GM18951 (cell line): ENCODE measurements around the gene AFF3.
"Not testable (repeated sequence)": the region's sequence is repeated elsewhere in the genome, so short reads cannot be mapped to it uniquely, and the experiment has no call there.

Experiments used
- POLR2A ChIP-seq: IDR thresholded peaks from 4 replicates; pipeline ENCODE4 v1.6.1; 2011; ENCODE audit warnings: mild to moderate bottlenecking; ENCODE audit not compliant: insufficient read length, insufficient read depth; ENCODE audit errors: extremely low read depth
- in situ Hi-C: fragments of 300-500 bp; cut with MboI; formaldehyde crosslinking; loops from one replicate; pipeline ENCODE4 v1.12.0; 2022; ENCODE audit warnings: low sequenced_read_pairs, mixed read lengths, inconsistent platforms; ENCODE audit not compliant: unreplicated experiment

AFF3 gene

GRCh38 chr2:99948010-99948409, 194.4 kb downstream of the AFF3 start:
- no peak for TF ChIP-seq POLR2A
- in situ Hi-C loops = no loop called here

DNA sequence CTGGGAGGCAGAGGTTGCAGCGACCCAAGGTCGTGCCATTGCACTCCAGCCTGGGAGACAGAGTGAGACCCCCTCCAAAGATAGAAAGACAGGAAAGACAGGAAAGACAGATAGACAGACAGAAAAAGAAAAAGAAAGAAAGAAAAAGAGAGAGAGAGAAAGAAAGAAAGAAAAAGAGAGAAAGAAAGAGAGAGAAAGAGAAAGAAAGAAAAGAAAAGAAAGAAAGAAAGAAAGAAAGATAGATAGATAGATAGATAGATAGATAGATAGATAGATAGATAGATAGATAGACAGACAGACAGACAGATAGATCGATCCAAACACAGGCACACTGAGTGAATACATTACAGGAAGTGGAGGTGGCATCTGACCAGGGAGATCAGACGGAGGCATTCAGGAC, 195.0 kb downstream of the AFF3 start:
- in situ Hi-C loops = not testable (repeated sequence)

DNA sequence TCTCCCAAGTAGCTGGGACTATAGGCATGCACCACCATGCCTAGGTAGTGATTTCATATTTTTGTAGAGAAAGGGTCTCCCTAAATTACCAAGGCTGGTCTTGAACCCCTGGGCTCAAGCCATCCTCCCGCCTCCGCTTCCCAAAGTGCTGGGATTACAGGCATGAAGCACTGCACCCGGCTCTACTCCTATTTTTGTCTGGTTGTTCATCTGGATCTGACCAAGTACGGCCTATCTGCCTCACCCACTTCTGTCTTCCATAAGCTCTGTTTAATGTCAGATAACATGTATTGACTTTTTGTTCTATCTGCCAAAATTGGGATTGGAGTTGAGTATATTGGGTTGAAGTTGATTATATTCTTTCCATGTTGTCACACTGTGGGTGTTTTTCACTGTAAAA, 198.4 kb downstream of the AFF3 start:
- TF ChIP-seq POLR2A = no peak
- in situ Hi-C loops = no loop called here

- TF ChIP-seq POLR2A = no peak
- in situ Hi-C loops = no loop called here
These were observed 199.6 kb downstream of the AFF3 start for GRCh38 chr2:99942561-99943347.

GRCh38 chr2:99940963-99941362, 201.4 kb downstream of the AFF3 start:
- no peak for TF ChIP-seq POLR2A
- in situ Hi-C loops = no loop called here

- TF ChIP-seq POLR2A = no peak
- in situ Hi-C loops = no loop called here
These were observed 203.3 kb downstream of the AFF3 start for GRCh38 chr2:99939135-99939534.

GRCh38 chr2:99938250-99938649, 204.1 kb downstream of the AFF3 start:
- in situ Hi-C loops = no loop called here
- no peak for TF ChIP-seq POLR2A

DNA sequence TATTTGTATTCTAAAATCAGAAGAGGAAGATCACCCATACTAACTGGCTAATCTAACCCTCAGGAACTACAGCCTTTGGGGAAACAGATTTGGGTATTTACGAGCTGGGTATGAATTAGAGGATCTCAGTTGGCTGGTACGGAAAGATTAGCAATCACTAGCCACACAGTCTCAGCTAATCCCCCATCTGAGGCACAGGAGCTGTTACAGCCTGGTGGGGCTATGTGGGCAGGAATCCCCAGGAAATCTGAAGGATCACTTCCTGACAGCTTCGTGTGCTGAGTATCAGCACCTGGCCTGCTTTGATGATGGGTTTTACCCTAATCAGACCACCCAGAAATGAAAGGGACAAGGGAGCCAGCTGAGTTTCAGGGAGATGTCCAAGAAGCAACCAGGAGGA, 206.3 kb downstream of the AFF3 start:
- TF ChIP-seq POLR2A = no peak
- in situ Hi-C loops = no loop called here

DNA sequence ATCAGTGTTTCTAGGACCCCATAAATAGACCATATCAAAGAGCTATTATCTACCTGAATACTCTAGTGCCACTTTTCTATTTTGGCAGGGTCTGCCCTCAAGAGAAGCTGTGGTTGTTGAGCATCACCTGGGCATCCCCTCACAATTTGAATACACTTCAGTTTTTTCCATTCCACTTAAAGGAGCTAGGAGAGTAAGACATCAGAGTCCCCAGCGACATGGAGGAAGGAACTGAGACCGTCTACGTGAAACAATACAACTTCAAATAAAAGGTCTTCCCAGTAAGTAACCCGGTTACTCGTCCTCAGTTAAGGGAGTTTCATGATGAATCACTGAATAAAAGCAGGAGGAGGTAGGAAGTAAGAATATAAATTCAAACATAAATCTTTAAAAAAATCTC, 206.7 kb downstream of the AFF3 start:
- TF ChIP-seq POLR2A = no peak
- in situ Hi-C loops = no loop called here

GRCh38 chr2:99933894-99934650, 208.3 kb downstream of the AFF3 start:
- in situ Hi-C loops = no loop called here
- no peak for TF ChIP-seq POLR2A

DNA sequence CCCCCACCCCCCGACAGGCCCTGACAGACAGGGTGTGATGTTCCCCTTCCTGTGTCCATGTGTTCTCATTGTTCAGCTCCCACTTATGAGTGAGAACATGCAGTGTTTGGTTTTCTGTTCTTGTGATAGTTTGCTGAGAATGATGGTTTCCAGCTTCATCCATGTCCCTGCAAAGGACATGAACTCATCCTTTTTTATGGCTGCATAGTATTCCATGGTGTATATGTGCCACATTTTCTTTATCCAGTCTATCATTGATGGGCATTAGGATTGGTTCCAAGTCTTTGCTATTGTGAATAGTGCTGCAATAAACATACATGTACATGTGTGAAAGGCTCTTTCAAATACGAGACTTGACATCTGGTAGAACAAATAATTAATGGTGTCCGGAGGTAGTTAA, 208.9 kb downstream of the AFF3 start:
- in situ Hi-C loops = not testable (repeated sequence)

GRCh38 chr2:99928470-99929053, 213.8 kb downstream of the AFF3 start:
- in situ Hi-C loops = no loop called here
- no peak for TF ChIP-seq POLR2A

DNA sequence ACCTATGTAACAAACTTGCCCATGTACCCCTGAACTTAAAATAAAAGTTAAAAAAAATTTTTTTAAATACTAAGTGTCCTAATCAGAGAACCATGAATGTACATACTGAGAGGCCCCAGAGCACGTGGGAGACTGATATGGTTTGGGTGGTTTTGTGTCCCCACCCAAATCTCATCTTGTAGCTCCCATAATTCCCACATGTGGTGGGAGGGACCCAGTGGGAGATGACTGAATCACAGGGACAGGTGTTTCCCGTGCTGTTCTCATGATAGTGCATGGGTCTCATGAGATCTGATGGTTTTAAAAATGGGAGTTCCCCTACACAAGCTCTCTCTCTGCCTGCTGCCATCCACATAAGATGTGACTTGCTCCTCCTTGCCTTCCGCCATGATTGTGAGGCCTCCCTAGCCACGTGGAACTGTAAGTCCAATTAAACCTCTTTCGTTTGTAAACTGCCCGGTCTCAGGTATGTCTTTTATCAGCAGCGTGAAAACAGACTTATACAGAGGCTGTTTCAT, 214.6 kb downstream of the AFF3 start:
- in situ Hi-C loops = not testable (repeated sequence)

DNA sequence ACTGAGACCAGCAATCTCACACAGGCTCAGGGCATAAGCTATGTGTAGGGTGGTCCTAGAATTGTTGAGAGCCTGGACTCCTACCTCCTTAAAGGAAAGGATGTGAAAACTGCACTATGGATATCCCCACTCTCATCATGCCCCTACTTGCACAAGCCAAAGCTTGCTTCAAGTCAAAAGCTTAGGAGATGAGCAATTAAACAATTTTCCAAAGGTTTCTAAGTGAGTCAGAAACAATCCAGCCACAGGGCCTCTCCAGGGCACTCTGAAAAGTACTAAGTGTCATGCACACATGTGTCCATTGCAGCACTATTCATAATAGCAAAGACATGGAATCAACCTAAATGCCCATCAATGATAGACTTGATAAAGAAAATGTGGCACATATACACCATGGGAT, 215.4 kb downstream of the AFF3 start:
- TF ChIP-seq POLR2A = no peak
- in situ Hi-C loops = no loop called here
